NCI-H460 (cell line): ENCODE measurements around the gene CARD19. TPM values are rescaled to one million over a fixed set of nuclear protein-coding genes. Genes with fewer than 3 reads are reported as not detected.

Experiments
- DNase-seq: peaks from one replicate; pipeline ENCODE4 v3.0.0-alpha.2; 2016; ENCODE audit warnings: low read depth; ENCODE audit errors: extremely low read depth
- total RNA-seq: library from RNA; depleted of rRNA; stranded (reverse); fragments of >200 nt; shearing (Covaris generic); gene quantifications from 2 replicates; pipeline ENCODE4 v1.2.3, GENCODE V29; 2014

CARD19 gene
- total RNA-seq, 1 experiment from 2014 or later, result 62.7 TPM

- no peak for DNase-seq
Measured at GRCh38 chr9:93086447-93087224, 9.4 kb upstream of the CARD19 start.

DNA sequence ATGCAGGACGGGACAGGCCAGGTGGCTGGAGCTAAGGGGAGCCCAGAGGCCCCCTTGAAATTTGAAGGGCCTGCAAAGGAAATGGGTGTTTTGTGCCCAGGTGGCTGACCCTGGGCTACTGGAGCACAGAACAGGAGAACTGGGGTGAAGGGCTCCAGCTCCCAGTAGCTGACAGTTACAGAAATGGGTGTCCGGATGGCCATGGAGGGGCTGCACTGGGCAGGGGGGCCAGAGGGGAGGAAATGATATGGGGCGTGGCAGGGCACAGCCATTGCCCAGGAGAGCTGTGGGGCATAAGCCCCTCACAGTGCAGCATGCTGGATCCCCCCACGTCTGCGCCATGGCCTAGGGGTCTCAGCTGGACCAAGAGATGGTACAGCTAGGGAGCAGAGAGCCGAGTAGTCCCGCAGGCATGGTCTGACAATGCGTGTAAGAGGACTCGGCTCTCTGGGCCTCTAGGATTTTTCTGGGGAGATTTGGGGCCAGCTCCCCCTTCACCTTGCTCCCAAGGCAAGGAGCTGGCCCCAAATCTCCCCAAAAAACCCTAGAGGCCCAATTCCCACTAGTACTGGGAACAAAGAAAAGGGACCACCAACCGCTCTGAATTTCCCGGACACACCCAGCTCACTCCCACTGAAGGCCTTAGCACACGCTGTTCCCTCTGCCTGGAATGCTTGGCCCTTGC, 7.9 kb upstream of the CARD19 start:
- no peak for DNase-seq

DNA sequence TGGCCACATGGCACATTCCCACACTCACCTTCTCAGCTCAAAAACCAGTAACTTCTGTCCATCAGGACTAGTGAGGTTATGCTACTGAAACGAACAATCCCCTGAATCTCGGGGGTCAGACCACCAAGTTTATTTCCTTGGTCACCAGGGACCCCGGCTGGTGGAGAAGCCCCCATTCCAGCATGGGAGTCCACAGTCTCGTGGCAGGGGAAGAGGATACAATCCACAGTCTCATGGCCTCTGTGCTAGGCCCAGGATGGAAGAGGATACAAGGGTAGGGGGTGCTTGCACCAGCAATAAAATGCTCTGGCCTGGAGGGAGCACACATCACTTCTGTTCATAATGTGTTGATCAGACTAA, 7.4 kb upstream of the CARD19 start:
- DNase-seq, result no peak

DNA sequence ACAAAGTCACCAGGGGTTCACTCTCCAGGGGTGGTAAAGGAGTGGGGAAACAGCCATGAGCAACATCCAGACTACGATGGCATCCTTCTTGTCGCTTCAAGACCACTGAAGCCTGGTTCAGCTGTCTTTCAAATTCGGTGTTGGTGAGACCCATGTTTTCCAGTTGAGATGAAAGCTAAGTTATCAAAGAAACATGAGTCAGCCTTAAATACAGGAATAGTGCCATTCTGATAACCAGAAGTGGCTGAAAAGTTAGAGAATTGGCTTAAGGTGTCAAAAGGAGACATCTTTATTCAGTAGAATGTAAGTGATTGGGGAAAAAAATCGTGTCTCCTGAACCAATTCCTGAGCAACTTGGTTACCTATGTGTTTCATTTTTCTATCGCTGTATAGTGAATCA, 7.0 kb upstream of the CARD19 start:
- DNase-seq, result no peak

- DNase-seq, result no peak
Measured at GRCh38 chr9:93089481-93089991, 6.5 kb upstream of the CARD19 start.

DNA sequence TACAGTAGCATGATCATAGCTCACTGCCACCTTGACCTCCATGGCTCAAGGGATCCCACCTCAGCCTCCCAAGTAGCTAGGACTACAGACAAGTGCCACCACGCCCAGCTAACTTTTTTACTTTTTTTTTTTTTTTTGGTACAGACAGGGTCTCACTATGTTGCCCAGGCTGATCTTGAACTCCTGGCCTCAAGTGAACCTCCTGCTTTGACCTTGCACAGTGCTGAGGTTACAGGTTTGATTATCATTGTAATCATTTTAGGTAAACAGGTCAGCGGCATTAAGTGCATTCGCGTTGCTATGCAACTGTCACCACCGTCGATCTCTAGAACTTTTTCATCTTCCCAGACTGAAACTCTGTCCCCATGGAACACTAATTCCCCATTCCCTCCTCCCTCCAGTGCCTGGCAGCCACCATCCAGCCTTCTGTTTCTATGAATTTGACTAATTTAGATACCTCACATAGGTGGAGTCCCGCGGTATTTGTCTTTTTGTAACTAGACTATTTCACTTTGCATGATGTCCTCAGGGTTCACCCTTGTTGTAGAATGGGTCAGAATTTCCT, 5.8 kb upstream of the CARD19 start:
- no peak for DNase-seq

DNA sequence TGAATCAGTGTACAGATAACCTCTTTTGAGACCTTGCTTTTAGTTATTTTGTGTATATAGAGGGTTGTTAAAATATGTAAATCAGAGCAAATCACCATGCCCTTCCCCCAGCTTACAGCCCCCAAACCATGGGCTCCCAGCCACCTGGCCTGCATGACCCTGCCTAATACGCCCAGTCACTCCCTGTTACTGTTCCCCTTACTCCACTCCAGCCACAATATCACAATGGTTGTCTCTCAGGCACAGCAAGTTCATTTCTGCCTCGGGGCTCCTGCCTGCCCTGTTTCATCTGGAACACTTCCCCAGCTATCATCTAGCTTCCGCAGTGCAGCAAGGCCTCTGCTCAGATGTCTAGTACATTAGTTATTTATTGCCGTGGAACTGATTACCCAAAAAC, 5.0 kb upstream of the CARD19 start:
- no peak for DNase-seq

GRCh38 chr9:93091453-93092081, 4.5 kb upstream of the CARD19 start:
- DNase-seq, result no peak

DNA sequence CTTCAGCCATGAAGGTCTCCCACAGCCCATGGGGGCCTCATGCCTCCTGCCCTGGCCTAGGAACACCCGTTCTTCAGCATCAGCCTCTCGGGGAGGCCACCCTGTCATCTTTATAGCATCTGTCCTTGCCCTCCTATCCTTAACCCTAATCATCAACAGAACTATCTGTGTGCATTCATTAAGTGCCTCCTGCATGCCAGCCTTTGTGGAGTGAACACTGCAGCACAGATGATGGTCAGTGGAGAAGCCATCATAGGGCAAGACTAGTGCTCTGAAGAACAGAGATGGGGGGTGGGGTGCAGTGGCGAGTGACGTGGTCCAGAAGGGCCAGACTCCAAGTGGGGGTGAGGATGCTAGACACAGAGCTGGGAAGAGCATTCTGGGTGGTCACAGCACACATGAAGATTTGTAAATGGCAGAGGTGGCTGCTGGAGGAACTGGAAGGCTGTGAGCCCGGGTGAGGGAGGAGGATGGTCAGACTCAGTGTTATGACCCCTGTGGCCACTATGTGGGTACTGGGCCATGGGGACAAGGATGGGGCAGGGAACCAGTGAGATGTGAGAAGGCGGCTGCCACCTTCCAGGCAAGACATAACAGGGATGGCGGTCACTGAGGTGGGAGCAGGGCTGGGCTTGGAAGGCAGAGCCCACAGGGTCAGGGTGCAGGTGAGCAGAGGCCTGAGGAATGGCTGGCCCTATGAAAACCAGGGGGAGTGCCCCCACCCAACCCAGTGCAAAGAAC, 3.6 kb upstream of the CARD19 start:
- DNase-seq, result no peak

- DNase-seq, result no peak
Measured at GRCh38 chr9:93093127-93093876, 2.7 kb upstream of the CARD19 start.

- no peak for DNase-seq
Measured at GRCh38 chr9:93093877-93094657, 1.9 kb upstream of the CARD19 start.

DNA sequence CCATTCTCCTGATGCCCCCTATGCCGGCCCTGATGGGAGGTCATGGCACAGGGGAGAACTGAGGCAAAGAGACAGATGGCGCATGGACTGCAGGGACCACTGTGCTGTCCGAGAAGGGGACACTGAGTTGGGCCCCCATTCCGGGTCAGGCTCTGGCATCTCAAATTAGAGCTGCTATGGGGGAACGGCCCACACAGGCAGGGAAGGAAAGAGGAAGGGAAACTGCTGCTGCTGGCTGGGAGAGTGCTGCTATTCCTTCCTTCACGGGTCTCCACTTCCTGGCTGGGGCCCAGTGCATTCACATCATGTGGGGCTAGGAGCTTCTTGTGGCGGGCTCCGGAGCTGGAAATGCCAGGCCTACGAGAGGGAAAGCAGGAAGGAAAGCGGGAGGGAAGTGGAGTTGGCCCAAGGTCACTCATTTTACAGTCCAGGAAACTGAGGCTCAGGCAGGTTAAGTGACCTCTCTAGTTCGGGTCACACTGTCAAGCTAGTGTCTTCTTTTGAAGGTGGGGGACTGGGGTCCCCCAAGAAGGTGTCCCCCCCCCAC, 1.3 kb upstream of the CARD19 start:
- no peak for DNase-seq

GRCh38 chr9:93095205-93096130, 549 bp upstream of the CARD19 start:
- peak; percentile 99 for DNase-seq

GRCh38 chr9:93096811-93097382, 880 bp downstream of the CARD19 start:
- DNase-seq, result no peak

DNA sequence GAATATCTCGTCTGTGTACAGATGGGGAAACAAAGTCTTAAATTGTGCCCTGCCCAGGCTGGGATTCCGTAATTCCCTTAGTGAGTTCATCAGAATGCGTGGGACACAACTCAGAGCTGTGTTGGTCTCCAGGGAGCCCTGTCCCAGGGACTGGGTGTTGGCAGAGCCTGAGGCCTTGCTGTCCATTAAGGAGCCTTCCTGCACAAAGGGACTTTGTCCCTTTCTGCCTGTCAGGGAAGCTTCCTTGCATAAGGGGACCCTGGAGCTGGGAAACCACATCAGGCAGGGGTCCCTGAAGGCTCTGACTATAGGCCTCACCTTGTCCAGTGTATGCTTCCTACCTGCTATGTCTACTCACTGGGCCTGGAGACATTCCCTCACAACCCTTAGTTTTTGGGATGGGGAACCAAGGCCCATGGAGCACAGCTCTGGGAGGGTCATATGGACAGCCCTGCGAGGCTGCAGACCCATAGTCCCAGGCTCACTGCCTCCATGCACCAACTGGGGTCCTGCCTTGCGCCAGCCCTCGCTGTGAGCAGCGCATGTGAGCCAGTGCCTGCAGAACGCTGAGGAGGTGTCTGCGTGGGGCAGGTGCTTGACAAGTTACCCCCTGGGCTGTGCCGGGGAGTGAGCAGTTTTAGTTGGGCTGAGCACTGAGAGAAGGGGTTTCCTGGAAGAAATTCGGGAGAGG, 1.6 kb downstream of the CARD19 start:
- DNase-seq, result no peak

GRCh38 chr9:93098236-93098946, 2.4 kb downstream of the CARD19 start:
- DNase-seq, result peak; percentile 78
